CD4-positive, alpha-beta memory T cell (primary cell): ENCODE measurements around the gene KCNQ1. TPM values are rescaled to one million over a fixed set of nuclear protein-coding genes. Genes with fewer than 3 reads are reported as not detected.
A peak's percentile ranks its signal among the peaks of the same experiment; 100 is the strongest.

Experiments used
- CTCF ChIA-PET: fragments of 350-600 bp; sonication (Branson Sonifier 250); formaldehyde crosslinking; loops from one replicate; lab custom pipeline; 2021; ENCODE audit warnings: inconsistent platforms; ENCODE audit not compliant: partially characterized antibody; lab: Charles Lee
- POLR2A ChIA-PET: fragments of 350-600 bp; sonication (Branson Sonifier 250); formaldehyde crosslinking; loops from one replicate; lab custom pipeline; 2021; ENCODE audit not compliant: partially characterized antibody; lab: Charles Lee
- DNase-seq, 5 donors: peaks; one replicate each; pipeline versions ENCODE4 v3.0.0 to v3.0.0-alpha.2; 2020 to 2022; ENCODE audit warnings: mixed read lengths in 1 of 5
- H3K27ac ChIP-seq: one replicate; pipeline ENCODE4 v1.7.0; 2013; ENCODE audit warnings: low read depth, low read length
- H3K27me3 ChIP-seq: 2 replicates; pipeline ENCODE4 v1.7.0; 2013; ENCODE audit warnings: mild to moderate bottlenecking, low read length, moderate library complexity; ENCODE audit not compliant: insufficient read depth
- H3K36me3 ChIP-seq: 2 replicates; pipeline ENCODE4 v1.7.0; 2013; ENCODE audit warnings: mild to moderate bottlenecking, low read length, moderate library complexity; ENCODE audit not compliant: insufficient read depth
- H3K4me1 ChIP-seq: 2 replicates; pipeline ENCODE4 v1.7.0; 2013; ENCODE audit warnings: mild to moderate bottlenecking, low read length, moderate library complexity; ENCODE audit not compliant: insufficient read depth
- H3K4me3 ChIP-seq, 2 donors: one replicate each; pipeline ENCODE4 v1.7.0; 2013; ENCODE audit warnings: low read length in 2 of 2, mild to moderate bottlenecking in 1 of 2
- H3K9me3 ChIP-seq, 2 donors: one replicate each; pipeline ENCODE4 v1.7.0; 2013; ENCODE audit warnings: low read length in 2 of 2, control low read depth in 1 of 2; ENCODE audit not compliant: control insufficient read depth in 1 of 2
- H3K27ac Mint-ChIP-seq, 7 donors: one replicate each; pipeline ENCODE4 v1.8.0; 2020 to 2021; ENCODE audit warnings: mixed read lengths in 7 of 7, mild to moderate bottlenecking in 6 of 7, inconsistent platforms in 3 of 7, moderate library complexity in 3 of 7
- H3K27me3 Mint-ChIP-seq, 2 donors: one replicate each; pipeline ENCODE4 v1.8.0; 2020 to 2021; ENCODE audit warnings: mixed read lengths in 2 of 2
- H3K36me3 Mint-ChIP-seq, 2 donors: one replicate each; pipeline ENCODE4 v1.8.0; 2020 to 2021; ENCODE audit warnings: mixed read lengths in 2 of 2, inconsistent platforms in 1 of 2, mild to moderate bottlenecking in 1 of 2
- H3K4me1 Mint-ChIP-seq, 4 donors: one replicate each; pipeline ENCODE4 v1.8.0; 2020 to 2021; ENCODE audit warnings: mixed read lengths in 4 of 4, mild to moderate bottlenecking in 1 of 4
- H3K4me3 Mint-ChIP-seq, 8 donors: one replicate each; pipeline ENCODE4 v1.8.0; 2020 to 2021; ENCODE audit warnings: mixed read lengths in 8 of 8, mild to moderate bottlenecking in 7 of 8, moderate library complexity in 6 of 8, inconsistent platforms in 3 of 8
- H3K9me3 Mint-ChIP-seq, 8 donors: one replicate each; pipeline ENCODE4 v1.8.0; 2020 to 2021; ENCODE audit warnings: mixed read lengths in 8 of 8, mild to moderate bottlenecking in 5 of 8, inconsistent platforms in 3 of 8, moderate library complexity in 1 of 8
- intact Hi-C: fragments of 100-400 bp; cut with micrococcal nuclease; formaldehyde crosslinking; loops from one replicate; pipeline ENCODE4 v1.15.1; 2023
- polyA plus RNA-seq, 2 donors: library from polyadenylated mRNA; unstranded; fragments of 300-500 nt; fragmentation: Illumina TruSeq; gene quantifications; one replicate each; pipeline ENCODE4 v1.2.3, GENCODE V29; 2021
- total RNA-seq, 2 experiments: library from RNA; stranded (reverse); gene quantifications; one replicate each; pipeline ENCODE4 v1.2.3, GENCODE V29; 2021

KCNQ1 gene
- total and polyA plus RNA-seq, 4 experiments from 2014 or later = 5.4 to 21.7 (median 21.5) TPM

- Mint-ChIP-seq H3K9me3 (peaks cover 3 to 61% (median 46%) of the 10 kb centered on the region in 8 donors), H3K27ac (peak overlapping the region in 1 of 7 donors; percentile 29), H3K4me3 (no peak overlapping the region), H3K4me1 (no peaks in the 10 kb centered on the region), H3K27me3 (no peaks in the 10 kb centered on the region), H3K36me3 (peaks cover 38 to 70% of the 10 kb centered on the region in 2 donors)
- Histone ChIP-seq H3K9me3 (peaks cover 0 to 12% of the 10 kb centered on the region in 2 donors), H3K4me3 (no peak overlapping the region), H3K4me1 (no peaks in the 10 kb centered on the region), H3K36me3 (no peaks in the 10 kb centered on the region), H3K27me3 (no peaks in the 10 kb centered on the region), H3K27ac (no peak overlapping the region)
- intact Hi-C loops = no loop called here
- CTCF ChIA-PET = no interaction called here
- DNase-seq = no peak
- POLR2A ChIA-PET = no interaction called here
Measured at GRCh38 chr11:2818021-2818420, 373.2 kb downstream of the KCNQ1 start.

GRCh38 chr11:2818503-2818902 is 373.7 kb downstream of the KCNQ1 start:
- no peaks in the 10 kb centered on the region for H3K27me3 ChIP-seq
- intact Hi-C loops = no loop called here
- peaks cover 0 to 12% of the 10 kb centered on the region in 2 donors for H3K9me3 ChIP-seq
- Mint-ChIP-seq H3K4me1 (no peaks in the 10 kb centered on the region), H3K4me3 (no peak overlapping the region), H3K27me3 (no peaks in the 10 kb centered on the region), H3K27ac (no peak overlapping the region), H3K9me3 (peaks cover 3 to 61% (median 47%) of the 10 kb centered on the region in 8 donors), H3K36me3 (peaks cover 38 to 74% of the 10 kb centered on the region in 2 donors)
- POLR2A ChIA-PET = no interaction called here
- no peaks in the 10 kb centered on the region for H3K4me1 ChIP-seq
- DNase-seq = no peak
- H3K4me3 ChIP-seq = no peak overlapping the region
- CTCF ChIA-PET = no interaction called here
- no peak overlapping the region for H3K27ac ChIP-seq
- no peaks in the 10 kb centered on the region for H3K36me3 ChIP-seq

DNA sequence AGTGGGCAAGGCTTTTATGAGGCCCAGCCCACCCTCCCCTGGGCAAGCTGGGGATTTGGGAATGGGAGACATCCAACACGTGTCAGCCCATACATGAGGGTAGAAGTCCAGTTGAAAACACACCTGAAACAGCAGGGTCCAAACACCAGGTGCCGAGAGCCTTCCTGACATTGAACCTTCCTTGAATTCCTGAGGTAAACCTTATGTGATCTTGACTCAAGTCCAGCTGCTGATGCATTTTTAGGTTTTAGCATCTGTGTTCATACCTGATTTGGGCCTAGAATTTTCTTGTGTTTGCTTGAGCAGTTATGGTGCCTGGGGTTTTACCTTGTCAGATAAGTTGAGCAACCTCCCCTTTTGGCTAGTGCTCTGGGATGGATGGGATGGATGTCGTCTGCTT is 374.5 kb downstream of the KCNQ1 start:
- peak overlapping the region in 1 of 7 donors; percentile 29 for H3K27ac Mint-ChIP-seq
- H3K36me3 ChIP-seq = no peaks in the 10 kb centered on the region
- POLR2A ChIA-PET = no interaction called here
- no peaks in the 10 kb centered on the region for H3K4me1 ChIP-seq
- H3K27me3 Mint-ChIP-seq = no peaks in the 10 kb centered on the region
- peaks cover 0 to 12% of the 10 kb centered on the region in 2 donors for H3K9me3 ChIP-seq
- no peaks in the 10 kb centered on the region for H3K4me1 Mint-ChIP-seq
- no peak for DNase-seq
- no peak overlapping the region for H3K4me3 ChIP-seq
- H3K36me3 Mint-ChIP-seq = peaks cover 34 to 75% of the 10 kb centered on the region in 2 donors
- H3K4me3 Mint-ChIP-seq = no peak overlapping the region
- H3K27ac ChIP-seq = no peak overlapping the region
- H3K9me3 Mint-ChIP-seq = peaks cover 0 to 62% (median 44%) of the 10 kb centered on the region in 8 donors
- intact Hi-C loops = no loop called here
- H3K27me3 ChIP-seq = no peaks in the 10 kb centered on the region
- CTCF ChIA-PET = no interaction called here

DNA sequence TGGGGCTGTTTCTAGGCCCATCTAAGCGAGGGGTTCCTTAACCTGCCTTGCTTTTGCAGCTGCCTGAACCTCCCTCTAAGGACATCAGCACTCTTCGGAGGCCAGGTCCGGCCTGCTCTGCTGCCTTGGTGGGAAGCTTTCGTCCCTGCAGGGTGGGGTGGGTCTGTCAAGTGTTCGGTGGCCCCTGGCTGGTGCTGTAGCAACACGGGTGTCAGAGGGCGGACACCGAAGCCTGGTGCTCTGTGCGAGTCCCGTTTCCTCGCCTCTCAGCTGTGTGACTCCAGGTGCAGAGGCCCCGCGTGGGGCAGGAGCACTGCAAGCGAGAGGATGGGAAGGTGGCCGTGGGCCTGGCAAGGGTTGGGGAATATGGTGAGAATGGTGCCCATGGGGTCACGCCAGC is 376.2 kb downstream of the KCNQ1 start:
- Mint-ChIP-seq H3K9me3 (peaks cover 0 to 64% (median 42%) of the 10 kb centered on the region in 8 donors), H3K27me3 (no peaks in the 10 kb centered on the region), H3K4me1 (no peaks in the 10 kb centered on the region), H3K27ac (no peak overlapping the region), H3K36me3 (peaks cover 33 to 71% of the 10 kb centered on the region in 2 donors), H3K4me3 (peak overlapping the region in 1 of 8 donors; percentile 67)
- Histone ChIP-seq H3K9me3 (peaks cover 0 to 12% of the 10 kb centered on the region in 2 donors), H3K4me3 (no peak overlapping the region), H3K27ac (no peak overlapping the region), H3K36me3 (no peaks in the 10 kb centered on the region), H3K27me3 (no peaks in the 10 kb centered on the region), H3K4me1 (no peaks in the 10 kb centered on the region)
- DNase-seq = peak in 1 of 5 donors; percentile 5
- POLR2A ChIA-PET = no interaction called here
- intact Hi-C loops = no loop called here
- CTCF ChIA-PET = no interaction called here

GRCh38 chr11:2821891-2822290 is 377.1 kb downstream of the KCNQ1 start:
- intact Hi-C loops = no loop called here
- Histone ChIP-seq H3K27ac (no peak overlapping the region), H3K4me3 (no peak overlapping the region), H3K4me1 (no peaks in the 10 kb centered on the region), H3K27me3 (no peaks in the 10 kb centered on the region), H3K9me3 (peaks cover 0 to 12% of the 10 kb centered on the region in 2 donors), H3K36me3 (no peaks in the 10 kb centered on the region)
- Mint-ChIP-seq H3K27me3 (no peaks in the 10 kb centered on the region), H3K4me1 (no peaks in the 10 kb centered on the region), H3K36me3 (peaks cover 32 to 64% of the 10 kb centered on the region in 2 donors), H3K27ac (no peak overlapping the region), H3K4me3 (no peak overlapping the region), H3K9me3 (peaks cover 0 to 61% (median 38%) of the 10 kb centered on the region in 8 donors)
- DNase-seq = peak in 1 of 5 donors; percentile 3
- ChIA-PET CTCF (no interaction called here), POLR2A (no interaction called here)

DNA sequence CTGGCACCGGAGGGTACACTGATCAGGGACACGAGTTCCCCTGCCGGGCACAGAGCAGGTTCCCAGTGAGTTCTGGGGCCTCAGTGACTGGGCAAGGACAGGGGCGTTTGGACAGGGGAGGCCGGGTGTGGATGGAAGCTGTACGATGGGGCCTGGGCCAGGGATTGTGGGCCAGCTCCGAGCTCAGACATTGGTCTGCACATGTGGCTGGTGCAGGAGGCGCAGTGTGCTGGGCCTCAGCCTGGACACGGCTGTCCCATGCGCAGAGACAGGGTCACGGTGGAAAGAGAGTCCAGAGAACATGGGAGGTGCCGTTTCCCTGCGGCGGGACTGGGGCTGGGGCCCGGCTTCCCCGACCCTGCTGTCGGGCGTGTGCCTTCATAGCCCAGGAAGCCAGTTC is 380.0 kb downstream of the KCNQ1 start:
- no peaks in the 10 kb centered on the region for H3K4me1 ChIP-seq
- H3K9me3 ChIP-seq = peaks cover 0 to 7% of the 10 kb centered on the region in 2 donors
- CTCF ChIA-PET = no interaction called here
- Mint-ChIP-seq H3K4me3 (no peak overlapping the region), H3K9me3 (peaks cover 6 to 52% (median 34%) of the 10 kb centered on the region in 8 donors), H3K27me3 (no peaks in the 10 kb centered on the region), H3K27ac (no peak overlapping the region), H3K36me3 (peaks cover 26 to 59% of the 10 kb centered on the region in 2 donors), H3K4me1 (no peaks in the 10 kb centered on the region)
- no peak for DNase-seq
- POLR2A ChIA-PET = no interaction called here
- no peaks in the 10 kb centered on the region for H3K36me3 ChIP-seq
- H3K4me3 ChIP-seq = no peak overlapping the region
- no peak overlapping the region for H3K27ac ChIP-seq
- intact Hi-C loops = no loop called here
- no peaks in the 10 kb centered on the region for H3K27me3 ChIP-seq

DNA sequence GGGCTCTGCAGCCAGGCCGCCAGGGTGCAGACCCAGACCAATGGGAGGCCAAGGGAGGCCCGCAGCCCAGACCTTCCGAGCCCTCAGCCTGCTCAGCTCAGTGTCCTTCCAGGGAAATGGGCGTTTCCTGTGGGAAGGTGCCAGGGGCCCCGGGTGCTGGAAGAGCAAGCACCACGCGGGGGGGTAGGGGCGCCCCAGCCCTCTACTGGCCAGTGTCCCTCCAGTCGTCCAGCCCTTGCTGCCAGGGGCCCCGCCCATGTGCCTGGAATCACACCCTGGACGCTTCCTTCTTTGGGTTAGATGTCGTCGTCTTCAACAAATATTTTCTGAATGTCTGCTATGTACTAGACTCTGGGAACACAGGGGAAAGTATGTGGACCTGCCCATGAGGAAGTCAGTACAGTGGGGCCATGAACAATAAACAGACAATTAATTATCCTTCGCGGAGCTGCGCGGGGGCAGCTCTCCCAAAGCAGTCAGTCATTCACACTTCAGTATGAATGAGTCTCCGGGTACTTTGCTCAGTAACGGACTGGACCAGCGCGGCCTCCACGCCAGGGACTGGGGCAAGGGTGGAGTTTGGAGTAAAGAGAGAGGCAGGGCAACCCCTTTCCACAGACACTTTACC is 380.6 kb downstream of the KCNQ1 start:
- Mint-ChIP-seq H3K4me1 (no peaks in the 10 kb centered on the region), H3K27me3 (no peaks in the 10 kb centered on the region), H3K27ac (no peak overlapping the region), H3K36me3 (peaks cover 26 to 55% of the 10 kb centered on the region in 2 donors), H3K4me3 (no peak overlapping the region), H3K9me3 (peaks cover 6 to 49% (median 32%) of the 10 kb centered on the region in 8 donors)
- Histone ChIP-seq H3K27ac (no peak overlapping the region), H3K36me3 (no peaks in the 10 kb centered on the region), H3K27me3 (no peaks in the 10 kb centered on the region), H3K4me3 (no peak overlapping the region), H3K9me3 (peaks cover 0 to 7% of the 10 kb centered on the region in 2 donors), H3K4me1 (no peaks in the 10 kb centered on the region)
- ChIA-PET CTCF (no interaction called here), POLR2A (no interaction called here)
- intact Hi-C loops = no loop called here
- DNase-seq = peak in 1 of 5 donors; percentile 13
